CD4-positive, alpha-beta T cell treated with Interleukin-1 beta for 1 hour (primary cell): ENCODE measurements around the gene GPR158.

ENCODE experiments used
- DNase-seq, 2 donors: peaks; one replicate each; pipeline ENCODE4 v3.0.0-alpha.2; 2020 to 2022

GPR158 gene

GRCh38 chr10:25209618-25210017 is 34.8 kb downstream of the GPR158 start:
- DNase-seq = no peak

- no peak for DNase-seq
These were observed 35.5 kb downstream of the GPR158 start for GRCh38 chr10:25210265-25210664.

GRCh38 chr10:25220156-25220555 is 45.4 kb downstream of the GPR158 start:
- no peak for DNase-seq

GRCh38 chr10:25222085-25222660 is 47.4 kb downstream of the GPR158 start:
- DNase-seq = no peak

GRCh38 chr10:25226775-25227682 is 52.2 kb downstream of the GPR158 start:
- peak in 1 of 2 donors; percentile 1 for DNase-seq

- no peak for DNase-seq
These were observed 57.0 kb downstream of the GPR158 start for GRCh38 chr10:25231751-25232150.

- no peak for DNase-seq
These were observed 57.4 kb downstream of the GPR158 start for GRCh38 chr10:25232204-25232603.

GRCh38 chr10:25245165-25245564 is 70.4 kb downstream of the GPR158 start:
- DNase-seq = no peak

GRCh38 chr10:25257646-25258045 is 82.8 kb downstream of the GPR158 start:
- DNase-seq = no peak

GRCh38 chr10:25261110-25261509 is 86.3 kb downstream of the GPR158 start:
- DNase-seq = no peak

GRCh38 chr10:25261558-25261957 is 86.8 kb downstream of the GPR158 start:
- DNase-seq = no peak

- DNase-seq = no peak
These were observed 89.1 kb downstream of the GPR158 start for GRCh38 chr10:25263931-25264330.

GRCh38 chr10:25278180-25278579 is 103.4 kb downstream of the GPR158 start:
- DNase-seq = no peak

- no peak for DNase-seq
These were observed 105.3 kb downstream of the GPR158 start for GRCh38 chr10:25280076-25280475.

GRCh38 chr10:25280573-25280972 is 105.8 kb downstream of the GPR158 start:
- no peak for DNase-seq

- no peak for DNase-seq
These were observed 111.0 kb downstream of the GPR158 start for GRCh38 chr10:25285809-25286208.

- DNase-seq = no peak
These were observed 113.4 kb downstream of the GPR158 start for GRCh38 chr10:25288181-25288580.

- DNase-seq = no peak
These were observed 119.5 kb downstream of the GPR158 start for GRCh38 chr10:25294032-25294926.

- no peak for DNase-seq
These were observed 121.5 kb downstream of the GPR158 start for GRCh38 chr10:25296324-25296723.

- DNase-seq = no peak
These were observed 122.7 kb downstream of the GPR158 start for GRCh38 chr10:25297466-25297865.

- no peak for DNase-seq
These were observed 125.3 kb downstream of the GPR158 start for GRCh38 chr10:25300073-25300472.

GRCh38 chr10:25304606-25305005 is 129.8 kb downstream of the GPR158 start:
- no peak for DNase-seq

GRCh38 chr10:25306386-25306785 is 131.6 kb downstream of the GPR158 start:
- DNase-seq = no peak
